ENCODE results near the gene CNIH1. TPM values are rescaled to one million over a fixed set of nuclear protein-coding genes. Genes with fewer than 3 reads are reported as not detected.

The CNIH1 gene
- total RNA-seq, 1 experiment from 2014 or later: 149 TPM

- TF ChIP-seq TCF7L2 (IDR thresholded peaks at IDR 0.05; ENCODE audit: borderline replicate concordance, extremely low read depth, insufficient read depth, insufficient read length): no peak
Measured at GRCh38 chr14:54490445-54491175, 49.4 kb upstream of the CNIH1 start (continued).

GRCh38 chr14:54489731-54490444 is 48.7 kb upstream of the CNIH1 start:
- ChIA-PET POLR2A (interaction anchor here (3.6 kb wide), 1 partner anchor 19 kb away, joined by 16 read pairs; the partner anchor contains the start of gene CGRRF1), RAD21 (ENCODE audit: low non-redundant PET in 1 of 2, low total read pairs in 2 of 2, uncharacterized antibody in 2 of 2, unreplicated experiment in 2 of 2) (no interaction called here), CTCF (no interaction called here)
- Histone ChIP-seq H3K79me2 (ENCODE audit: insufficient read depth, low read length) (peaks cover 37% of the 10 kb centered on the region), H3K27ac (ENCODE audit: low read depth, low read length) (peak overlapping the region; percentile 96), H3K27me3 (ENCODE audit: insufficient read depth, low read length) (no peaks in the 10 kb centered on the region), H4K20me1 (ENCODE audit: insufficient read depth) (0 out of 2 replicates have a peak, but pooled peaks cover 4% of the 10 kb centered on the region), H3K36me3 (ENCODE audit: control insufficient read depth in 1 of 2, insufficient read depth in 2 of 2, low read length in 2 of 2) (no peaks in the 10 kb centered on the region), H3K4me3 (replicated peaks in 1 of 2; ENCODE audit: low read depth in 1 of 2, low read length in 2 of 2) (peak overlapping the region; percentile 87 to 94), H3K4me2 (ENCODE audit: low read length) (peak overlapping the region; percentile 87), H3K9ac (ENCODE audit: low read length) (peak overlapping the region; percentile 81), H3K9me2 (ENCODE audit: insufficient read depth) (no peaks in the 10 kb centered on the region), H3K9me3 (ENCODE audit: control insufficient read depth in 1 of 2, insufficient read depth in 1 of 2, low read depth in 1 of 2, low read length in 2 of 2) (no peaks in the 10 kb centered on the region), H3K4me1 (ENCODE audit: control insufficient read depth in 1 of 2, insufficient read depth in 2 of 2, low read length in 2 of 2) (peaks cover 21 to 38% of the 10 kb centered on the region in 2 experiments), H2AFZ (ENCODE audit: low read depth, low read length, poor library complexity, severe bottlenecking) (peak overlapping the region; percentile 89)
- TSS peak; percentile 61 for BruUV-seq (replicated peaks)
- intact Hi-C loops (cut with micrococcal nuclease): loop anchor here (5.0 kb wide), 1 partner anchor 282 kb away; no protein-coding TSS in a partner anchor
- ATAC-seq (no peak), DNase-seq (ENCODE audit: low read depth, low spot score) (no peak)
- TF ChIP-seq ATF3 (IDR thresholded peaks at IDR 0.05): no peak
- TF ChIP-seq ELF1 (IDR thresholded peaks at IDR 0.05; ENCODE audit: borderline replicate concordance, low read depth): no peak
- no peak for TF ChIP-seq SP1 (IDR thresholded peaks at IDR 0.05; ENCODE audit: low read depth)
- TF ChIP-seq, protein P1, sequence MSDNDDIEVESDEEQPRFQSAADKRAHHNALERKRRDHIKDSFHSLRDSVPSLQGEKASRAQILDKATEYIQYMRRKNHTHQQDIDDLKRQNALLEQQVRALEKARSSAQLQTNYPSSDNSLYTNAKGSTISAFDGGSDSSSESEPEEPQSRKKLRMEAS (IDR thresholded peaks at IDR 0.05): no peak
- no peak for TF ChIP-seq POLR2AphosphoS5 (IDR thresholded peaks at IDR 0.05; ENCODE audit: low read depth, low read length)
